ENCODE results near the gene FGF5. TPM values are rescaled to one million over a fixed set of nuclear protein-coding genes. Genes with fewer than 3 reads are reported as not detected.

Gene FGF5
- total RNA-seq, 1 experiment from 2014 or later = 2.6 TPM

DNA sequence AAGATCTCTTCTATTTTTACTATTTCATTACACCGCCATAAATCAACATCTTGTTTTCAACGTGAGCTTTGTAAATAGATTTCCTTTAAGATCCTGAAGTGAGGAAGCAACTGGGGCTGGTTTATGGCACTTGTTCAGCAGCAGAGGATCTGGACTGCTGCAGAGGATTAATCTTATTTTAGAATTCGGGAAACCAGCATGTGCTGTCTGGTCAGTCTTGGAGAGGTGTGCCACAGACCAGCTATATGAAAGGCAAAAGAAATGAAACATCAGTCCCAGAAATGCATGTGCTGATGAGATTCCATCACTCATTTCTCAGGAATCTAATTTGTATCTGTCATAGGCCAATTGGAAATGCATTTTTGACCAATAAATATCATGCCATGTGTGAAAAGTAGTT lies 45.8 kb upstream of the FGF5 start:
- ATAC-seq = no peak
- peaks cover 9% of the 10 kb centered on the region for H3F3A ChIP-seq (ENCODE audit: low read length, unreplicated experiment)
- intact Hi-C loops (cut with micrococcal nuclease) = loop anchor here (2.0 to 5.0 kb wide), 3 partner anchors 47 to 832 kb away; partner anchors contain the start of gene FGF5
- no peaks in the 10 kb centered on the region for H3K27me3 ChIP-seq (ENCODE audit: low read length)
- H3K9me3 ChIP-seq (ENCODE audit: low read length) = no peaks in the 10 kb centered on the region
- no peaks in the 10 kb centered on the region for H4K20me1 ChIP-seq (ENCODE audit: low read length)
- DNase-seq = no peak
- POLR2A ChIA-PET (ENCODE audit: unreplicated experiment) = no interaction called here
- H3K27ac ChIP-seq (ENCODE audit: low read length) = no peak overlapping the region
- H3K4me1 ChIP-seq (ENCODE audit: insufficient read depth, low read length) = peaks cover 25% of the 10 kb centered on the region
- no peak overlapping the region for H2AFZ ChIP-seq (ENCODE audit: low read length)
- no peak for TF ChIP-seq CTCF (conservative IDR thresholded peaks at IDR 0.05; ENCODE audit: low read depth, low read length)
- TF ChIP-seq EZH2phosphoT487 (IDR thresholded peaks at IDR 0.05; ENCODE audit: borderline replicate concordance, low read length) = no peak
- no peak for TF ChIP-seq EZH2 (IDR thresholded peaks at IDR 0.05; ENCODE audit: low read length, unreplicated experiment)
- no peaks in the 10 kb centered on the region for H3K79me2 ChIP-seq (ENCODE audit: low read length)
- H3K36me3 ChIP-seq (ENCODE audit: low read depth, low read length) = no peaks in the 10 kb centered on the region
- CTCF ChIA-PET = interaction anchor here (0.6 to 2.7 kb wide), 5 partner anchors 11 to 155 kb away, joined by 3 to 16 read pairs (median 3); no protein-coding TSS in a partner anchor
- no peak overlapping the region for H3K4me3 ChIP-seq (ENCODE audit: low read length)
- no TSS peak for BruUV-seq (replicated peaks)
- H3K9ac ChIP-seq (ENCODE audit: low read length) = no peak overlapping the region
- peak overlapping the region; percentile 17; the same call in 1 of the 2 replicates for H3K4me2 ChIP-seq (ENCODE audit: low read length)
- no peaks in the 10 kb centered on the region for H3K9me2 ChIP-seq (replicated peaks; ENCODE audit: low read length)

GRCh38 chr4:80221161-80221560 lies 45.3 kb upstream of the FGF5 start:
- Histone ChIP-seq H3K27ac (ENCODE audit: low read length) (no peak overlapping the region), H3K9me2 (replicated peaks; ENCODE audit: low read length) (no peaks in the 10 kb centered on the region), H4K20me1 (ENCODE audit: low read length) (no peaks in the 10 kb centered on the region), H3K36me3 (ENCODE audit: low read depth, low read length) (no peaks in the 10 kb centered on the region), H3K27me3 (ENCODE audit: low read length) (no peaks in the 10 kb centered on the region), H3K4me3 (ENCODE audit: low read length) (no peak overlapping the region), H3K79me2 (ENCODE audit: low read length) (no peaks in the 10 kb centered on the region), H3K4me2 (ENCODE audit: low read length) (peak overlapping the region; percentile 17; the same call in 1 of the 2 replicates), H3F3A (ENCODE audit: low read length, unreplicated experiment) (peaks cover 9% of the 10 kb centered on the region), H3K9me3 (ENCODE audit: low read length) (no peaks in the 10 kb centered on the region), H2AFZ (ENCODE audit: low read length) (no peak overlapping the region), H3K9ac (ENCODE audit: low read length) (no peak overlapping the region), H3K4me1 (ENCODE audit: insufficient read depth, low read length) (peaks cover 25% of the 10 kb centered on the region)
- peak; percentile 45 for TF ChIP-seq CTCF (conservative IDR thresholded peaks at IDR 0.05; ENCODE audit: low read depth, low read length)
- no peak for TF ChIP-seq EZH2phosphoT487 (IDR thresholded peaks at IDR 0.05; ENCODE audit: borderline replicate concordance, low read length)
- TF ChIP-seq EZH2 (IDR thresholded peaks at IDR 0.05; ENCODE audit: low read length, unreplicated experiment) = no peak
- no TSS peak for BruUV-seq (replicated peaks)
- ChIA-PET POLR2A (ENCODE audit: unreplicated experiment) (no interaction called here), CTCF (interaction anchor here (0.7 to 2.7 kb wide), 3 partner anchors 87 to 155 kb away, joined by 4 to 16 read pairs (median 4); no protein-coding TSS in a partner anchor)
- DNase-seq (peak; percentile 55), ATAC-seq (no peak)
- intact Hi-C loops (cut with micrococcal nuclease) = loop anchor here (2.0 to 5.0 kb wide), 3 partner anchors 46 to 831 kb away; partner anchors contain the start of gene FGF5

DNA sequence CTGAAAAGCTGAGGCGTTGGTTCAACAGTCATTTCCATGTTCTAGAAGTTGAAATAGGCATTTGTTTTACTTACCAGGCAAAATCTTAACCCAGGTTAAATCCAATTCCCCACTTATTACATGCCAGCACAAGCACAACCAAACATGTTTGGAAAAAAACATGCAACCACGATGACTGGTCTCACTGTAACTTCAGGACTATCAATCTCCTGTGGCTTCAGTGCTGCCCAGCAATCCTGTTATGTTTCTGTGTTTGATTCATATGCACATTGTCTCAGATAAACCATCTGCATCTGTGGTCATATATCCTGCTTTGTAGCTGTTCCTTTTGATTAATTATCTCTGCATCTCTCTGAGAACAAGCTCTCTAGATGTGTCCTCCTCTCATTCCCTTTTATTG lies 40.9 kb upstream of the FGF5 start:
- Histone ChIP-seq H3K27me3 (ENCODE audit: low read length) (no peaks in the 10 kb centered on the region), H3K27ac (ENCODE audit: low read length) (no peak overlapping the region), H3K4me1 (ENCODE audit: insufficient read depth, low read length) (peaks cover 5% of the 10 kb centered on the region), H3K9ac (ENCODE audit: low read length) (no peak overlapping the region), H2AFZ (ENCODE audit: low read length) (no peak overlapping the region), H3K36me3 (ENCODE audit: low read depth, low read length) (no peaks in the 10 kb centered on the region), H3K79me2 (ENCODE audit: low read length) (no peaks in the 10 kb centered on the region), H3K9me2 (replicated peaks; ENCODE audit: low read length) (no peaks in the 10 kb centered on the region), H4K20me1 (ENCODE audit: low read length) (no peaks in the 10 kb centered on the region), H3K4me3 (ENCODE audit: low read length) (no peak overlapping the region), H3F3A (ENCODE audit: low read length, unreplicated experiment) (no peaks in the 10 kb centered on the region), H3K4me2 (ENCODE audit: low read length) (no peak overlapping the region), H3K9me3 (ENCODE audit: low read length) (no peaks in the 10 kb centered on the region)
- no TSS peak for BruUV-seq (replicated peaks)
- intact Hi-C loops (cut with micrococcal nuclease) = no loop called here
- POLR2A ChIA-PET (ENCODE audit: unreplicated experiment) = no interaction called here
- TF ChIP-seq CTCF (conservative IDR thresholded peaks at IDR 0.05; ENCODE audit: low read depth, low read length) = no peak
- TF ChIP-seq EZH2phosphoT487 (IDR thresholded peaks at IDR 0.05; ENCODE audit: borderline replicate concordance, low read length) = no peak
- no peak for TF ChIP-seq EZH2 (IDR thresholded peaks at IDR 0.05; ENCODE audit: low read length, unreplicated experiment)
- CTCF ChIA-PET = no interaction called here
- DNase-seq (no peak), ATAC-seq (no peak)
